Iris pigment epithelial cell (primary cell): ENCODE results near the gene TWF1.
"Not testable (repeated sequence)": the region's sequence is repeated elsewhere in the genome, so short reads cannot be mapped to it uniquely, and the experiment has no call there.

Experiments
- DNase-seq: peaks from one replicate; pipeline ENCODE4 v3.0.0-alpha.2; 2011; ENCODE audit warnings: low read depth

TWF1 gene

DNA sequence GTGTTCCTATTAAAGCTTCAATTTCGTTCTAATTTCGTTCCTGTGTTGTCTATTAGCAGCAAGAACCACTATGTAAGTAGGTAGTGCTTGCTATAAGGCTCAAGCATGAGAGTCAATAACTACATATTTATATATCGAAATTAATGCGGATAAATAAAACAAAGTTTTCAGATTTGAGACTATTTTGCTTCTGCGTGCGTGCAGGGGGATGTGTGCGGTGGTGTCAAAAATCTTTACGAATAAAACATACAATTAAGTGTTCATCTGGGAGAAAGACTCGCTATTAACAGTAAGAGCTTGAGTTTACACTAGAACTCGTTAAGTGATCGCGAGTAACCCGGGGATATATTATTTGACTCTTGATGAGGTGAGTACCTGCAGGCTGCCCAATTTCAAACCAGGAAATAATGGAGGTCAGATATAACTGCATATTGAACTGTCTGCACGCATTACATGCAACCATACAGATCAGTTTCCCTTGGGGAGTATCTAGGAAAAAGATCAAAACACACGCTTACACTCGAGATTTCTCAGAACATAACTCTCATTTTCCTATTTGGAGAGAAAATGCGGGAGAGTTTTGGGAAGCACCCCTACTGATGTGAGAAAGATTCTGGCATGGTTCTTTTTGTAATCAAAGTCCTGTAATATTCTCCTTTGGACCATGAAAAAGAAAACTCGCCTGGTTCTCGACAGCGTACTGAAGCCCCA, 813 bp downstream of the TWF1 start:
- DNase-seq: no peak

DNA sequence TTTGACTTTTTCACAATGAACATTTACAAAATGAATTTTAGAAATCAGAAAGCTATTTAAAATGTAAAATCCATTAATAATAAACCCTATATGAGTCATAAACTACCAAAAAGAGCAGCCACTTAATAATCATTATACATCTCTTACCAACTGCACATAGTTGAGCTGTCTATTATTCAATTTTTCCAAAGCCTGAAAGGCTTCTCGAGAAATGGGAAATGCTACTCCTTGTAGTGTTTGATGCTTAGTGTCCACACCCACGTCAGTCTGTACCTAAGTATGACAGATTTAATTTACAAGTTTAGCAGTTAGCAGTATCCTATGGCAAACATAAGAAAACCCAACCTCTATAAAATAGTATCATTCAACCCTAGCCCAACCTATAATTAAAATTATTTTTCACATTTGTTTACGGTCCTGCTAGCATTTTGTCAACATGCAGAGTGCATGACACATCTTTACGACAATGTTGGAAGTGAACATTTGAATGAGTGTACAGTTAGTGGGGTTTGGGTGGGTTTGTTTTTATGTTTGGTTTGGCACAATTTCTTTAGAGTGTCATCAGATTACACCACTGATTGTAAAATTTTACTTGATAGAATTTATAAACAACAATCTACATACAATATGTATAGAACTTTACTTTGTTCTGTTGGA, 8.4 kb downstream of the TWF1 start:
- DNase-seq: no peak

DNA sequence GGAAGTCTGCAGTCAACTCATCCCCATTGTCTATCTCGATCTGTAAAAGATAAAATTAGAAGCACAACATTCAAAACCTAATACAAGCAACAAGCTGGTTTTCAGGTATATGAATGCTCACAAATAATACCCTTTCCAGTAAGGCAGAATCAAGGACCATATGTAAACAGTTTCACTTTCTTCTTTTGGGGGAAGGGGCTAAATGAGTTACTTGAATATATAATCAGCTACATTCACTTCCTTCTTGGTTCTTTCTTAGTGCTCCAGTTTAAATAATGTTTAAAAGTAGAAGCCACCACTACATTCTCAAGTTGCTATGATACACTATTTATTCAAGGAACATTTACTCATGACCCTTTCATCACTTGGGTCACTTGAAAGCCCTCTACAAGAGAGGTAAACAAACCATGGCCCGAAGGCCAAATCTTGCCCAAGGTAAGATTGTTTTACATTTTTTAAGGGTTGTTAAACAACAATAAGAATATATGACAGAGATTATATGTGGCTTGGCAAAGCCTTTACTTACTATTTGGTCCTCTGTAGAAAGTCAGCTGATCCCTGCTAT, 10.3 kb downstream of the TWF1 start:
- DNase-seq: peak; percentile 40

DNA sequence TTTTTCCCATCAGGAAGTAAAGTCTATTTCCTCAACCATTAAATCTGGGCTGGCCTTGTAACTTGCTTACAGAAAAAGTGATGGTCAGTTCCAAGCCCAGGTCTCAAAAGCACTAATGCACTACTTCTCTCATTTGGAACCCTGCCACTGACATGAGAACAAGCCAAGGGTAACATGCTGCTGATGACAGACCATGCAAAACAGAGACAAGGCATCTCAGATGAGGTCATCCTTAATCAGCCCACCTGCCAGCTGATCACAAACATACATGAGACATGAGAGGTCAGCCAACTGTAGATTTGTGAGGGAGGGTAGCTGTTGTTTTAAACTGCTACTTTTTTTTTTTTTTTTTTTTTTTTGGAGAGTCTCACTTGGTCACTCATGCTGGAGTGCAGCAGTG, 16.2 kb downstream of the TWF1 start:
- DNase-seq: peak; percentile 50

DNA sequence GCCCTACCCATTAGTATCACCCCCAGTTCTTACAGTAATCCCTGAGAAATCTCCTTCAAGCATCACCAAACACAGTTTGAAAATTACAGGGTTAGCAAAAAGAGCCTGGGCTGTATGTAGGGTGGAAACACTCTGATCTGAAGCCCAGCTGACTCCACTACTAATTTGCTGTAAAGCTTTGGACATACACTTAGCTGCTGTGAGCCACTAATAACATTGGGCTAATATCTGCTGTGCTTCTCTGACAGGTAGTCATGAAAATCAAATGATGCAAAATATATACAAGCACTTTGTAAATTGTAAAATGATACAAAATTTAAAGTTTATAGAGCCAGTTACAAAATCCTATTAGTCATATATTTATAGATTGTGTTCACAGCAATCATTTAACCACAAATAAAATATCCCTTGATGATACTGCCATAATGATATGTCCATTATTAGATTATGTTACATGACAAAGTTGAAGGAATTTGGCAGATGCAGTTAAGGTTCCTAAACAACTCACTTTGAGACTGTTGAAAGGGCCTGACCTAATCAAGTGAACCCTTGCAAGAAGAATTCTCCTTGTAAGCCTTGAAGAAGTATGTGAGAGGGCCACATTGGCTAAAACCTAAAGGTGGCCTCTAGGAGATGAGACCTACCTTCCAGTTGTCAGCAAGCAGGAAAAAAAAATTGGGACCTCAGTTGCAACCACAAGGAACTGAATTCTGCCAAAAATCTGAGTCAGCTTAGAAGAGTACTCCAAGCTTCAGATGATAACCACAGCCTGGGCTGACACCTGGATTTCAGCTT, 19.0 kb downstream of the TWF1 start:
- DNase-seq: peak; percentile 29

DNA sequence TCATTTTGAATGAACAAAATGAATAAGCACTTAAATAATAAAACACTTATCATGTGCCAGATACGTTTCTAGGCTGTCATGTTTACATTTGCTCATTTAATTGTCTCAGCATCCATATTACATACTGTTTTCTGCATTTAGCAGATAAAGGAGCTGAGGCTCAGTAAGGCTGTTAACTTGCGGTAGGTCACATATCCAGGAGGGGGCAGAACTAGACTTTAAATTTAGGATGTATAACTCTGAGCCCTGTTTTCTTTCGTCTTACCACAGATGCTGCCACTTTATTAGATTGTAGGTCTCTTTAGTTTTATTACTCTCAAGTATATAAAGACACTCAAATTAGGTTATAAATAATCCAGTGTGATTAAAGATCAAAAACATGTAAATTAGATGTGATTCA, 29.6 kb downstream of the TWF1 start:
- DNase-seq: no peak

DNA sequence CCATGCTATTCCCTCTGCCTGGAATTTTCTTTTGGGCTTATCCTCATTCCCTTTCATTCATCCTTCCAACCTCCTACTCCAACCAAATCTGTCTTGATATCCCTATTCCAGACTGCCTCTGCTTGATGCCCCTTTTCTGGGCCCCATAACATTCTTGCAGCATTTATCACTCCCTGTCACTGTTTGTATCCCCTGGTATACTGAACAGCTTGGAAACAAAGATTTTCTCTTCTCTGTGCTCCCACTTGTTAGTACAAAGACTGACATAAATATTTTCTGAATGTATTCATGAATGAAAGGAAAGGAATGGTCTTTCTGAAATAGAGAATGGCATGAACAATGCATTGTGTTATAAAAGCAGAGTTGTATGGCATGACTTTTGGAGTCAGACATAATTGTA, 39.8 kb downstream of the TWF1 start:
- peak; percentile 44 for DNase-seq

DNA sequence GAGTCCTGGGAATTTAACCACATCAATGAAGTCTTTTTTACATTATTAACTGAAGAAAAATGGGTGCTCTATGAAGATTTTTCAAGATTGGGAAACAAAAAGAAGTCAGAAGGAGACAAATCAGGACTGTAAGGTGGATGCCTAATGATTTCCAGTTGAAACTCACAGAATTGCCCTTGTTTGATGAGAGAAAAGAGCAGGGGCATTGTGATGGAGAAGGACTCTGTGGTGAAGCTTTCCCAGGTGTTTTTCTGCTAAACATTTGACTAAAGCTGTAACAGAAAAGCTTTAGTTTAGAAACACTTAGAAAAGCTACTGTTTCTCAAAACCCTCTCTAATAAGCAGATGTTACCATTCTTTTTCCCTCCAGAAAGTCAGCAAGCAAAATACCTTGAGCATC, 41.6 kb downstream of the TWF1 start:
- DNase-seq: no peak

DNA sequence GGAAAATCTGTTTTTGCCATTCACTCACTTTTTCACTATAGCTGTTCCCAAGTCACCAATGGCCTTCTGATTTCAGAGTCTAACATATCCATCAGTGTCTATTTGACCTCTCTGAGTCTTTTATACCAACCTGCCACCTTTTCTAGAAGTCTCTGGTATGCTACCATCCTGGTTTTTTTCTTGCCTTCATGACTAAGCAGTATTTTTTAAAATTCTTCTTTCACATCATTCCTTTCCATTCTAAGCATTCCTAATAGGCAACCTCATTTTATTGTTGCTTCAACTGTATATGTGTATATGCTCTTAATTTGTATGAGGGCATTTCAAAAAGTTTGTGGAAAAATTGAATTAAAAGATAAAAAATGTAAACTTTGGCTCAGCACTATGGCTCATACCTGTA, 42.3 kb downstream of the TWF1 start:
- DNase-seq: peak; percentile 36

DNA sequence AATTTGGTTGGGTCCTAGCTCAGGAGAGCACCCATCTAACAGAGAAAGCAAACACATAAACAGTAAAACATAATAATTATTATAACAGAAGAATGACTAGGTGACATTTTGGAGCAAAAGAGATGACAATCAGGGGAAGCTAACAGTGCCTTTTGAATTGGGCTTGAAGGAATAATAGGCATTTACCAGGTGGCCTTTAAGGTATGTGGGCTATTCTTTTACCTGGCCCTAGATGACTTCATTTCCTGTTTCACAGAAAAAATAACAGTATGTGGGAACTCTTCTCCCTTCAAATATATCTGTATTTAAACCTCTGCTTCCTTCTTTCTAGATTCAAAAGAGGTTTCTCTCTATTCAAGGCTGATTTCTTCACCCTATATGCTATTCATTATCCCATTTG, 43.5 kb downstream of the TWF1 start:
- DNase-seq: no peak

DNA sequence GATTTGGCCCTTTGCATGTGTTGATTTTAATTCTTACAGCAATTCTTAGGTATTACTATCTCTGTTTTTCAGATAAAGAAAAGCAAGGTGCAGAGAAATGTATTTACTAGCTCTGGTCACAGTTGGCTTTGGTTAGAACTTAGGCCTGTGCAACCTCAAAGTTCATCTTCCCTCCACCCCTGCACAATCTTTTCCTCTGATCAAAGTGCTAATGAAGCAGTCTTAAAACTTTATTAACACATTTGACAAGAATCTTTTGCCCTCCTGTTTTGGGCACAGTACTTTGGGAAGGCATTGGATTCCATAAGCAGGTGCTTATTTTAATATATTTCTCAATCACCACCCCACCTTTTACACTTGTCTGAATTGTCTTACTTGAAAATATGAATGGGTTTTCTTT, 44.6 kb downstream of the TWF1 start:
- no peak for DNase-seq

DNA sequence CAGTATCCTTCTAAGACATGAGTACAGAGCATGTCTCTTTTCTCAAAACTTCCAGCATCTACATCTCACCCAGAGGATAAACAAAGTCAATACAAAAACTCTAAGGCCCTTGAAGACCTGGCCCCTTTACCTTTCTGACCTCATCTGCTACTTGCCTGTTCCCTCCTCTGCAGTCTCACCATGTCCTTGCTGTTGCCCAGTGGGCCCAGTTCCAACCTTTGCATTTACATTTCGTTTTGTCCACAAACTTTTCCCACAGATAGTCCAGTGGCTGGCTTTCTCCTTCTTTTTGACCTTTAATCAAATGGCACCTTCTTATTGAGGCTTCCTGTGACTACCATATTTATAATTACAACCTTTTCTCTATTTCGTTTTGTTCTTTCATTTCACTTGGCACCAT, 45.7 kb downstream of the TWF1 start:
- no peak for DNase-seq

DNA sequence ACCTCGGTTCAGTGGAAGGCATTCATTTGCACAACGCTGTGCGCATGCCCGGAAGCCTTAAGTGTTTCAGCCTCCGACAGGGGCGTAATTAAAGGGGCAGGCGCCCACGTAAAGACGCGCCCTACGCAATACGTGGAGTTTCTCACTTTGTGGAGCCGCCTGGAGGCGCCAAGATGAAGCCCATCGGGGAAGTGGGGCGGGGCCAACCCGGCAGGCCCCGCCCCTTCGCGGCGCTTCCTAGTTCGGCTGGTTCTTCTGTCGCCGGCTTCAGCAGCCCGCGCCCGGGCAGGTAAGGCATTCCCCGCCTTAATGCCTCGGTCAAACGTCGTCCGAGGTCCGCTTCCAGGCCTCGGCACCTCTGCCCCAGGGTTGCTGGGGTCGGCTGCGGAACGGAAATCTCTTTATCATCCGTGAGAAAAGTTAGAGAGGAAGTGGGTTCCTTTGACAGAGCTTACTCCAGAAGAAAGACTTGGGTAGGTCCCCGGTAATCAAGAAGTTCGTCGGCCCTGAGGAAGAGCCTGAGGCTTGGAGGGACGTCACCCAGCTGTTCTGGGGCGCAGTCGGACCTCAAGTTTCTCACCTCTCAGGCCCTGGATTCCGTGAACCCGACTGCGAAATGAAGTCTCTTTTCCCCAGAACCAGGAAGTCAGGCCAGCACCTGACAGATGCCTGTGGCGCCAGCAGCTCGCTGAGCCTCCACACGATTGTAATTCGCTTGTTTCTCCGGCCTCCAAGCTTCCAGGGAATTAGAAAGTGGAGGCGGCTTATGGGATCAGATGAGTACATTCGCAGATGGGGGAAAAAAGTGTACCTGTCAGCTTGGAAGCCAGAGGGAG, 47.2 kb downstream of the TWF1 start, which contains the start of the genes IRAK4 and PUS7L:
IRAK4 (plus strand) TSS at position 224 of the 836 bp plus-strand sequence. CDS start 9,161 bp downstream, outside the sequence.
PUS7L (minus strand) TSS at position 63 of the 836 bp plus-strand sequence. CDS start 3,545 bp downstream, outside the sequence.
- DNase-seq: peak; percentile 98

DNA sequence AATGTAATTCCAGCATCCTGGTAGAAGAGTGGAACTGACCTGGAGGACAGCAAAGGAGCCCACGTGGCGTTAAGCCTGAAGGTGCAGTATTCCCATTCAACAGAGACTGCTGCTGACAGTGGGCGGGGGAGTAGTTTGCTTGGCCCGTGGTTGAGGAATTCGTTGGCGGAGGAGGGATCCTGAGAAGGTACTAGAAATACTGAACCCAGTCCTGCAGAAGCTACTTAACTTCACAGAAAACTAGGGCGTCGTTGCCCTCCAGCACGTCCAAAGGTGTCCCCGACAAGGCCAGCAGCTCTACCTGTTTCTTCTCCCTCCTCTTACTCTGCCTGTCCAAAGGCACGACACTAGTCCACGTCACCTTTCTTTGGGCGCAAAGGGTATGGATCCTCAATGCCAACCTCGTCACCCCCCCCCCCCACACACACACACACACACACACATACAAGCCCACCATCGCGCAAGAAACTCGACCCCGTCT, 47.8 kb downstream of the TWF1 start:
- peak; percentile 54 for DNase-seq

DNA sequence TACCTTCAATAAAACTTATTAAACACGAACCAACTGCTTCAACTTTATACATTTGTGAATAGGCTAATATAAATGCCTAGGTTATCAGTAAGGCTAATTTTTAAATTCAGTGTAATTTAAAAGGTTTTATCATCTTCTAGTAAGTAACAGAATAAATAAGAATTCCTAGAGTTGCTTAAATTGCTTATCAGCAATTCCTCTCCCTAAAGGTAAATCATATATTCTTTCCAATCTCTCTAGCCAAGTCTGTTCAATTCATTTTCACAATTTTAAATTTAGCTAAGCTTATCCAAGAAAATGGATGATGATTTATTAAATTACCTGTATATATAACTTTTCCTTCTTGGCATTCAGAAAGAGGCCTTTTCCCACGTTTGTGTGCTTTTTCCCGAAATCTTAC, 52.1 kb downstream of the TWF1 start:
- DNase-seq: no peak

DNA sequence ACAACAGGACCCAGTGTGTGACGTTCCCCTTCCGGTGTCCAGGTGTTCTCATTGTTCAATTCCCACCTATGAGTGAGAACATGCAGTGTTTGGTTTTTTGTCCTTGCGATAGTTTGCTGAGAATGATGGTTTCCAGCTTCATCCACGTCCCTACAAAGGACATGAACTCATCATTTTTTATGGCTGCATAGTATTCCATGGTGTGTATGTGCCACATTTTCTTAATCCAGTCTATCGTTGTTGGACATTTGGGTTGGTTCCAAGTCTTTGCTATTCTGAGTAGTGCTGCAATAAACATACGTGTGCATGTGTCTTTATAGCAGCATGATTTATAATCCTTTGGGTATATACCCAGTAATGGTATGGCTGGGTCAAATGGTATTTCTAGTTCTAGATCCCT, 54.8 kb downstream of the TWF1 start:
- DNase-seq: not testable (repeated sequence)

DNA sequence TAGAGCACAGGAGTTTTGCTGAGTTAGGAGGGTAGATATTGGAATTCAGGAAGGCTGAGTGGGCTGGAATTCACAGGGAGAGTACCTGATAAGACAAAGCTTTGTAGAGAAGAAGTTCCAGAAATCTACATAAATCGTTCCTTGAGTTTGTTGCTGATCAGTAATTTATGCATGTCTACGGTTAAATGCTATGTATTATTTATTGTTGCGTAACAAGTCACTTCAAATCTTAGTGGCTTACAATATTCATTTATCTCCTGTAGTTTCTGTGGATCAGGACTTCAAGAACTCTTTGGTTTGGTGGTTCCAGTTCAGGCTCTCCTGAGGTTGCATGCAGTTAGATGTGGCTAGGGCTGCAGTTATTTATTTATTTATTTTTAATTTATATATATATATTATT, 55.3 kb downstream of the TWF1 start:
- DNase-seq: no peak

DNA sequence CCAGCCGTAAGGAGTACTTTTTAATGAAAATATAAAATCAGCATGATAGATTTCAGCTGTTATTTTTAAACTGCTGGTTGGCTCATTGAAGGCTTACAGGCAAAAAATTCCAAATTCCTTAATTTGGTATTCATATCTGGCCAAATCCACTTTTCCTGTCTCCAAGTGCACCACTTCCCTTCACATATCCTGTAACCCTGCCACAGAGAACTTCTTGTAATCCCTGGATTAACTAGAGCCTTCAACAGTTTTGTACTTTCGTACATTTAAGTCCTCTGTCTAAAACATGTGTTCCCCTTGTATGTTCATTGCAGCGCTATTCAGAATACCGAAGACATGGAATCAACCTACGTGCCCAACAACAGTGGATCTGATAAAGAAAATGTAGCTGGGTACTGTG, 57.1 kb downstream of the TWF1 start:
- peak; percentile 76 for DNase-seq

DNA sequence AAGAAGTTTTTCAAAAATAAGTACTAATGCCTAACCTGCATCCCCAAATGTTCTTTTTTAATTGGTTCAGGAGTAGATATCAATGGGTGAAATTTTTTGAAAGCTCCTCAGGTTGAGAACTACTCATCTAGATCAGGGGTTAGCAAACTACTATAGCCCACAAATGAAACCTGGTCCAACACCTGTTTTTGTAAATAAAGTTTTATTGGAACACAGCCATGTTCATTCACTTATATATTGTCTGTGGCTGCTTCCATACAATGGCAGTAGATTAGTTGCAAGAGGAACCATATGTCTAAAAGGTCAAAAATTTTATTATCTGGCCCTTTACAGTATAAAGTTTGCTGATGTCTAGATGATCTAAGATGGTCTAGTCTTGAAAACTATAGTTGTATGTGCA, 61.3 kb downstream of the TWF1 start:
- DNase-seq: no peak
